Heart left ventricle (tissue), 13 donors: ENCODE results near the gene BCAR3.

Source experiments
- CTCF ChIP-seq, 12 donors: fragments of 200-600 bp; sonication (generic) in 4 of 12; IDR thresholded peaks; one replicate each; pipeline versions ENCODE4 v1.5.0 to v1.8.0; 2018 to 2022; ENCODE audit warnings: antibody characterized with exemption in 12 of 12, mild to moderate bottlenecking in 5 of 12
- POLR2A ChIP-seq, 2 donors: fragments of 450-650 bp; IDR thresholded peaks; one replicate each; pipeline ENCODE4 v1.6.1; 2017; ENCODE audit warnings: antibody characterized with exemption in 2 of 2, mild to moderate bottlenecking in 2 of 2, moderate library complexity in 2 of 2
- donor health status: ischemic (EF 13 %, LVEDD 7.1; RV severe dilation, severe dysfunction).
- donor health status: DM: no; HTN: yes; CAD: no.
- donor health status: DM: no; HTN: no; CAD: no.
- donor health status: ischemic (EF 25% LVEDD 6.9; RV normal size, moderate dysfunction).
- donor health status: ischemic (EF 25% LVEDD 5.7; RV mildly dilated, moderate dysfunction).
- donor health status: ischemic (EF 35%, LVEDD 5.7; RV mildly dilated, moderate dysfunction).
- donor health status: nonischemic (EF 11% LVEDD 7.7; RV severe dilation, severe dysfunction).
- donor health status: DM: yes; HTN: yes; CAD: no.
- donor health status: PGD.
- donor health status: ischemic (EF 29% LVEDD 5.4; RV normal size, mild dysfunction).
- donor health status: nonischemic (EF 23%, LVEDD 6.1; RV moderate dilation, normal function).

- TF ChIP-seq CTCF (IDR thresholded peaks at IDR 0.05) (no peak), POLR2A (IDR thresholded peaks at IDR 0.05) (no peak)
These were observed 87.6 kb downstream of the BCAR3 start for GRCh38 chr1:93593854-93594602.
